Activated CD8-positive, alpha-beta T cell treated with anti-CD3 and anti-CD28 coated beads for 36 hours (primary cell): Measurements from ENCODE around the gene RASSF4. TPM values are rescaled to one million over a fixed set of nuclear protein-coding genes. Genes with fewer than 3 reads are reported as not detected.

Experiments
- ATAC-seq: fragments of 200-7000 bp; cut with Tn5 transposase; one replicate; pipeline ENCODE4 v1.10.0; 2021; ENCODE audit warnings: mild to moderate bottlenecking, moderate library complexity
- CTCF ChIA-PET: fragments of 350-600 bp; sonication (Branson Sonifier 250); formaldehyde crosslinking; loops from one replicate; lab custom pipeline; 2021; ENCODE audit warnings: antibody characterized with exemption; lab: Charles Lee
- POLR2A ChIA-PET: fragments of 350-600 bp; sonication (Branson Sonifier 250); formaldehyde crosslinking; loops from one replicate; lab custom pipeline; 2021; ENCODE audit warnings: antibody characterized with exemption; lab: Charles Lee
- DNase-seq: peaks from one replicate; pipeline ENCODE4 v3.0.0-alpha.2; 2020
- H3K27ac Mint-ChIP-seq: one replicate; pipeline ENCODE4 v1.8.0; 2021; ENCODE audit warnings: mild to moderate bottlenecking, mixed read lengths
- H3K27me3 Mint-ChIP-seq: one replicate; pipeline ENCODE4 v1.8.0; 2021; ENCODE audit warnings: mixed read lengths
- H3K36me3 Mint-ChIP-seq: one replicate; pipeline ENCODE4 v1.8.0; 2021; ENCODE audit warnings: low read depth, mixed read lengths
- H3K4me1 Mint-ChIP-seq: one replicate; pipeline ENCODE4 v1.8.0; 2021; ENCODE audit warnings: low read depth, mixed read lengths
- H3K4me3 Mint-ChIP-seq: one replicate; pipeline ENCODE4 v1.8.0; 2021; ENCODE audit warnings: mild to moderate bottlenecking, moderate library complexity, mixed read lengths
- H3K9me3 Mint-ChIP-seq: one replicate; pipeline ENCODE4 v1.8.0; 2021; ENCODE audit warnings: mixed read lengths
- intact Hi-C: fragments of 100-400 bp; cut with micrococcal nuclease; formaldehyde crosslinking; loops from one replicate; pipeline ENCODE4 v1.10.0; 2022
- total RNA-seq, 2 experiments: library from RNA; stranded (reverse); gene quantifications; one replicate each; pipeline ENCODE4 v1.2.3, GENCODE V29; 2021
- TF ChIP-seq, protein P1 (sequence below): fragments of 200-600 bp; IDR thresholded peaks from one replicate; pipeline ENCODE4 v1.8.0; 2022; ENCODE audit warnings: antibody characterized with exemption, mild to moderate bottlenecking

The RASSF4 gene
- total RNA-seq, 2 experiments from 2014 or later = 1.8 to 1.9 TPM

DNA sequence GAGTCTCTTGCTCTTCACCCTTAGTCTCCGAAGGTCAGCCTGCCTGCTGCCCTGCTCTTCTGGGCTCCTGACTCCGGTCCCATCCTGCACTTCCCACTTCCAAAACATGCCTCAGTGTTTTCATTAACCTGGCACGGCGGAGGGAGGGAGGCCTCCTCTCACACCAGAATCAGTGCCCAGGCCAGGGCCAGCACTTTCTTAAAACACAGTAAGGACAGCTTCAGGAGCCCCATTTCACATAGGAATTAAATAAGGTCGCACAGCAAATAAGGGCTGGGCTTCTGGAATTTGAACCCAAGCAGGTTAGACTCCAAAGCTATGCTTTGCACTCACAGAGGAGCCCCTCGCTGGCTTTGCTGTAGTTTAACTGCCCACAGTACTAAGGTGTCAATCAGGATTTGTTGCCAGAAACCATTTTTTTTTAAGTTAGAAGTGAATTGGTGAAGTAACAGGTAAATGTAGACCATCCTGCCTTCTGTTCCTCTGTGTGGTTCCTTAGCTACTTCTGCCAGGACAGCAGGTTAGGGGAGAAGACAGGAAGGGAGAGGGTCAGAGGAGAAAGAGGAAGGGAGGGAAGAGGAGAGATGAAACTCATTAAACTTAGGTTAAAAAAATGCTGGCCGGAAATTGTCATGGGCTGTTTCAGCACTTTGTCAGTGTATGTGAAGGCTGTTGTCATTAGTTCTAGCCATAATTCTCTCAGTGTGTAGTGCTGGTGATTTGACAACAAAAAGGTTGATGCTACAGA is 1.1 kb downstream of the RASSF4 start:
- ChIA-PET POLR2A (no interaction called here), CTCF (interaction anchor here (1.2 to 4.3 kb wide), 2 partner anchors 11 to 28 kb away, joined by 3 to 22 read pairs; no protein-coding TSS in a partner anchor)
- DNase-seq = no peak
- TF ChIP-seq, protein P1, sequence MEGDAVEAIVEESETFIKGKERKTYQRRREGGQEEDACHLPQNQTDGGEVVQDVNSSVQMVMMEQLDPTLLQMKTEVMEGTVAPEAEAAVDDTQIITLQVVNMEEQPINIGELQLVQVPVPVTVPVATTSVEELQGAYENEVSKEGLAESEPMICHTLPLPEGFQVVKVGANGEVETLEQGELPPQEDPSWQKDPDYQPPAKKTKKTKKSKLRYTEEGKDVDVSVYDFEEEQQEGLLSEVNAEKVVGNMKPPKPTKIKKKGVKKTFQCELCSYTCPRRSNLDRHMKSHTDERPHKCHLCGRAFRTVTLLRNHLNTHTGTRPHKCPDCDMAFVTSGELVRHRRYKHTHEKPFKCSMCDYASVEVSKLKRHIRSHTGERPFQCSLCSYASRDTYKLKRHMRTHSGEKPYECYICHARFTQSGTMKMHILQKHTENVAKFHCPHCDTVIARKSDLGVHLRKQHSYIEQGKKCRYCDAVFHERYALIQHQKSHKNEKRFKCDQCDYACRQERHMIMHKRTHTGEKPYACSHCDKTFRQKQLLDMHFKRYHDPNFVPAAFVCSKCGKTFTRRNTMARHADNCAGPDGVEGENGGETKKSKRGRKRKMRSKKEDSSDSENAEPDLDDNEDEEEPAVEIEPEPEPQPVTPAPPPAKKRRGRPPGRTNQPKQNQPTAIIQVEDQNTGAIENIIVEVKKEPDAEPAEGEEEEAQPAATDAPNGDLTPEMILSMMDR = no peak
- Mint-ChIP-seq H3K4me3 (peak overlapping the region; percentile 81), H3K4me1 (peaks cover 15% of the 10 kb centered on the region), H3K27ac (no peak overlapping the region), H3K9me3 (no peaks in the 10 kb centered on the region), H3K36me3 (peaks cover 8% of the 10 kb centered on the region), H3K27me3 (no peaks in the 10 kb centered on the region)
- intact Hi-C loops = no loop called here
- ATAC-seq = no peak

DNA sequence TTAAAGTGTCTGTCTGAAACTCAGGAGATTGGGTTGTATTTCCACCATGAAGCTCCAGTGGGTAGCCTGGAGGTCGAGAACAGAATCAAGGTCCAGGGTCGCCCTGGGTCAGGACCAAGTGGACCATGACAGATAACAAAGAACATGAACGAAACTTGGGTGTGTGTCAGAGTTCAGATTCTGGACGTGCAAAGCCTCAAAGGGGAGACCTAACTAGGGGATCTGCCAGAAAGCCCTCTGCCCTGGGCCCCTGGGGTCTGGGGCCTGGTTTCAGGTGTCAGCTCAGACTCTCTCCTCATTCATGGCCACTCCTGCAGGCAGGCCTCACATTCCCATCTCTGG is 1.6 kb downstream of the RASSF4 start:
- no peak for ATAC-seq
- CTCF ChIA-PET = interaction anchor here (1.2 to 4.3 kb wide), 2 partner anchors 11 to 29 kb away, joined by 3 to 22 read pairs; no protein-coding TSS in a partner anchor
- H3K27ac Mint-ChIP-seq = no peak overlapping the region
- H3K36me3 Mint-ChIP-seq = peaks cover 7% of the 10 kb centered on the region
- TF ChIP-seq, protein P1 = no peak
- H3K27me3 Mint-ChIP-seq = no peaks in the 10 kb centered on the region
- peaks cover 21% of the 10 kb centered on the region for H3K4me1 Mint-ChIP-seq
- DNase-seq = no peak
- no peak overlapping the region for H3K4me3 Mint-ChIP-seq
- intact Hi-C loops = no loop called here
- no peaks in the 10 kb centered on the region for H3K9me3 Mint-ChIP-seq
- POLR2A ChIA-PET = no interaction called here

DNA sequence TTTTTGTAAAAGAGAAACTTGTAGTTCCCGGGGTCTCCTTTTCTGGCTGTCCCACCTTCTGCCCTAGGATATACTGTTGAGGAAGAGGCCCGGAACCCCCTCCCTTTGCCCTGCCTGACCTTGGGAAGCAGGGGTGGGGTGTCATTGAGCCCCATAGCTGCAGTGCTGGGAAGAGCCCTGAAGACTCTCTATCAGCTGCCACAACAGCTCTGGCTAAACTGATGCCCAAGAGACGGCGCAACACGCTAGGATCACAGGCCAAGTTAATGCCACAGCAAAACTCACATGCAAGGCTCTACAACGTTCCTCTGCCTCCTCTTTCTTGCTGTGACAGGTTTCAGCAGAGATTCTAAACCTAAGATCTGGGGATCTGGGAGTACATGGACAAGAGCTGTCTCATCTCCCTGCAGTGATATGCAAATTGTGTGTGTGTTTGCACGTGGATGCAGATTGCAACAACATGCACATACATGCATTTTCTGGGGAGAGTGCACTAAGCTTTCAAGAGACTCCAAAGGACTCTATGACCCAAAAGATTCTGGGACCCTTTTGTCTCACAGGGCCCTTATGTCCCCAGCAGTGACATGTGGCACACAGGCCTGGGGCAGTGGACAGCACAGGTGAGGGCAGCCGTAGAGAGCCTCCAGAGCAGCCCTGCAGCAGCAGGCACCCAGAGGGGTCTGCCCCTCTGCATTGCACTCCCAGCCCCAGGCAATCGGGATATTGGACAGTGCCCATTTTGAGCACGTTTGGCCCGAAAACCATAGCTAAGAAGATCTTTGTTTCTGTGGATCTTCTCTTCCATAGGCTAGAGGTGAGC is 2.5 kb downstream of the RASSF4 start:
- no peaks in the 10 kb centered on the region for H3K36me3 Mint-ChIP-seq
- intact Hi-C loops = no loop called here
- CTCF ChIA-PET = interaction anchor here (1.2 to 4.3 kb wide), 3 partner anchors 12 to 30 kb away, joined by 3 to 22 read pairs (median 4); no protein-coding TSS in a partner anchor
- no peaks in the 10 kb centered on the region for H3K9me3 Mint-ChIP-seq
- ATAC-seq = no peak
- no peaks in the 10 kb centered on the region for H3K27me3 Mint-ChIP-seq
- no peak overlapping the region for H3K27ac Mint-ChIP-seq
- TF ChIP-seq, protein P1 = no peak
- H3K4me3 Mint-ChIP-seq = no peak overlapping the region
- peaks cover 25% of the 10 kb centered on the region for H3K4me1 Mint-ChIP-seq
- DNase-seq = no peak
- POLR2A ChIA-PET = interaction anchor here (1.0 kb wide), 1 partner anchor 38 kb away, joined by 4 read pairs; no protein-coding TSS in a partner anchor

GRCh38 chr10:44962870-44963738 is 3.5 kb downstream of the RASSF4 start:
- intact Hi-C loops = no loop called here
- H3K4me3 Mint-ChIP-seq = no peak overlapping the region
- ATAC-seq (no peak), DNase-seq (no peak)
- TF ChIP-seq, protein P1 = peak; percentile 24
- H3K27me3 Mint-ChIP-seq = no peaks in the 10 kb centered on the region
- POLR2A ChIA-PET = interaction anchor here (0.7 kb wide), 1 partner anchor 9 kb away, joined by 3 read pairs; no protein-coding TSS in a partner anchor
- H3K4me1 Mint-ChIP-seq = peaks cover 34% of the 10 kb centered on the region
- H3K9me3 Mint-ChIP-seq = no peaks in the 10 kb centered on the region
- CTCF ChIA-PET = interaction anchor here (1.0 to 4.3 kb wide), 5 partner anchors 10 to 31 kb away, joined by 3 to 22 read pairs (median 4); no protein-coding TSS in a partner anchor
- H3K27ac Mint-ChIP-seq = no peak overlapping the region
- no peaks in the 10 kb centered on the region for H3K36me3 Mint-ChIP-seq
